ENCODE data around the gene GPS1.
A peak's percentile ranks its signal among the peaks of the same experiment; 100 is the strongest.

The GPS1 gene

DNA sequence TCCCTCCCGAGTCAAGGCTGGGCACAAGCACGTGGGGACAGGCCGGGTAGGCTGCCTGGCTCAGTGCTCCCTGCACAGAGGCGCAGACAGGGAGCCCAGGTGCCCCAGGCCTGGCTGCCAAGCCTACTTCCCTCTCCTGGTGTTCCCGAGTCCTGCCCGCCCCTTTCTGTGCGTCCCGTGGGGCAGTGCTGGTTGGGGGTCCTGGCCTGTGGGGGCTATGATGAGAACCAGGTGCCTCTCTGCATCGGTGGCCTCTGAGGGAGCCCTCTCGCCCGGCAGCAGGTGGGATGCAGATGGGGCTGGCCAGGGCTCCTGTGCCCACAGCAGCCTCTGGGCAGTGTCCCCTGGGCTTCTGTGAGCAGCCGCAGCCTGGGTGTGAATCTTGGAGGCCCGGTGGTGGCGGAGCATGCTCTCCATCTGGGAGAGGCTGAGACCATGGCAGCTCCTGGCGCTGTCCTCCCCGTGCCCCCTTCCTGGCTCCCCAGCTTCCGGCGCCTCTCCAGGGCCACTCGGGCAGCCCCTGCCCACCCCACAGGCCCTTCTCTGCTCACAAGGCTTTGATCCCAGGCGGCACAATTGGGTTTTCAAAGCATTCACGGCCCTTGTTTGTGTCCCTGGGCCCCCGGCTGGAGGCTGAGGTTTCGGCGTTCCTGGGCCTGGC, 36.3 kb upstream of the GPS1 start:
- DNase-seq, result no peak

- DNase-seq, result no peak
Observed at GRCh38 chr17:82016061-82016874, 35.4 kb upstream of the GPS1 start.

DNA sequence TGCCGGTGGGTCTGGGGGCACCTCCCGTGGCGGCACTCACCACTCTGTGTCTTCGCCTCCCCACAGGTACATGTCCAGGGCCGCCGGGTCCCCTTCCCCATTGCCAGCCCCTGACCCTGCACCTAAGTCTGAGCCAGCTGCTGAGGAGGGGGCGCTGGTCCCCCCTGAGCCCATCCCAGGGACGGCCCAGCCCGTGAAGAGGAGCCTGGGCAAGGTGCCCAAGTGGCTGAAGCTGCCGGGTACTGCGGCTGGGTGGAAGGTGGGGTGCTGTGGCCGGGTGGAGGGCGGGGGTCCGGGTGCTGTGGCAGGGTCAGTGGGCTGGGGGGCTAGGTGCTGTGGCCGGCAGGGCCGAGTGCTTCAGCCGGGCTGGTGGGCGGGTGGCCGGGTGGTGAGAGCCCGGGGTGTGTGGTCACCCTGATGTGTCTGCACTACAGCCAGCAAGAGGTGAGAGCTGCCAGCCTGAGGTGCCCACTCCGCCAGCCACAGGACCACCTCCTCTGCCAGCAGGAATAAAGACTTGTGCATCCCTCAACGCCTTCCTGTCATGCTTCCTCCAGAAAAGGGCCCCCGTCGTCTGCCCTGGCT, 34.7 kb upstream of the GPS1 start:
- DNase-seq, result no peak

GRCh38 chr17:82017612-82018151, 34.0 kb upstream of the GPS1 start:
- no peak for DNase-seq

GRCh38 chr17:82018152-82018988, 33.3 kb upstream of the GPS1 start:
- DNase-seq, result no peak

- no peak for DNase-seq
Observed at GRCh38 chr17:82018989-82019689, 32.6 kb upstream of the GPS1 start.

DNA sequence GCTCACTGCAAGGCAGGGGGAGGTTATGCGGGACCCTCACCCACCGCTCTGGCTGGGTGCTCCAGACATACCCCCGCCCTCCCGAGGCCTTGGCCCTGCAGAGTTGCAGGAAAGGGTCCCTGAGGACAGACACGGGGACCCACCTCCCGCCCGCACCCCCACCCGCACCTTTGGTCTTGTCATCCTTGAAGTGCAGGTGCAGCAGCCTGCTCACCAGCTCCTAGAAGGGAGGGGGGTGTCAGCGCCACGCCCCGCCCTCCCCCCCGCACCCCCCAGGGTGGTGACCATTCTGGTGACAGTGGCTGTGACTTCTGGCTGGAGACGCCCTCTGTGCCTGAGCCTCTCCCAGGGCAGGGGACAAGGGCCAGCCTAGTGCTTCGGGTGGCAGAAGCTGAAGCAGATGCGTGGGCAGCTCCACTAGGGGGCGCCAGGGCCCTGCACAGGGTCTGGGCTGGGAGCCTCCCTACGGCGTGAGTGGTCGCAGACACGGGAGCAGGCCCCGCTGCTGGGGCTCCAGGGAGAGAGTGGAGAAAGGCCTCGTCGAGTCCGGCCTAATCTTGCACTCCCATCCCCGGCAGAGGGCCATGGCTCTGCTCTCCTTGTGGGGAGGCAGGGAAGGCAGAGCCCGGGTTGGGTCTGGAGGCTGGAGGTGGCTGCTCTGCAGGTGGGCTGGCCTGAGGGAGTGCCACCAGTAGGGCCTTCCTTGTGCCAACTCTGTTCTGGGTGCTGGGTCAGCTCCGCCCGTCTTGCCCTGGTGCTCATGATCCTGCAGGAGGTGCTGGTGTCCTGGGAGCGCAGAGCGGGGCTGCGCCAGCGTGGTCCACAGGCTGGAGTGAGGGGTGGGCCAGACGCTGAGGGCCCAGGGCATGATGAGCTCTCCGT, 31.8 kb upstream of the GPS1 start:
- DNase-seq, result no peak

DNA sequence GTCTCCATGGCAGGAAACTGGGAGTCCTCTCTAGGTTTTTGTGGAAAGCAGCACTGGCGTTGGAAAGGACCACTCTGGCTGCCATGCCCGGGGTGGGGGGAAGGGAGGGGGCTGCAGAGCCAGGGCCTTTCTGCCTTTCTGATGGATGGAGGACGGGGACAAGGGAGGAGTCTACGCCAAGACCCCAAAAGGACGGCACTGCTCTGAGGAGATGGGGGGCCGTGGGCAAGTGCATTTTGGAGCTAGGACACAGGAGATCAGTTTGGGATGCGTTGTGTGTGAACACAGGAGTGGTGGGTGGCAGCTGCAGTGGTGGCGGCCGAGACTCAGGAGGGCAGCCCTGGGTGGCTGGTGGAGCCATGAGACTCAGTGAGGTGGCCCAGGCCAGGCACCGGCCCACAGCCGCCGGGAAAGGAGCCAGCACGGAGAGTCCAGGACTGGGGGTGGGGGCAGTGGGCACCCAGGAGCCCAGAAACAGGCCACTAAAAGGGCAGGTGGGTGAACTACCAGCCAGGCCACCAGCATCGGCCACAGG, 31.1 kb upstream of the GPS1 start:
- no peak for DNase-seq

DNA sequence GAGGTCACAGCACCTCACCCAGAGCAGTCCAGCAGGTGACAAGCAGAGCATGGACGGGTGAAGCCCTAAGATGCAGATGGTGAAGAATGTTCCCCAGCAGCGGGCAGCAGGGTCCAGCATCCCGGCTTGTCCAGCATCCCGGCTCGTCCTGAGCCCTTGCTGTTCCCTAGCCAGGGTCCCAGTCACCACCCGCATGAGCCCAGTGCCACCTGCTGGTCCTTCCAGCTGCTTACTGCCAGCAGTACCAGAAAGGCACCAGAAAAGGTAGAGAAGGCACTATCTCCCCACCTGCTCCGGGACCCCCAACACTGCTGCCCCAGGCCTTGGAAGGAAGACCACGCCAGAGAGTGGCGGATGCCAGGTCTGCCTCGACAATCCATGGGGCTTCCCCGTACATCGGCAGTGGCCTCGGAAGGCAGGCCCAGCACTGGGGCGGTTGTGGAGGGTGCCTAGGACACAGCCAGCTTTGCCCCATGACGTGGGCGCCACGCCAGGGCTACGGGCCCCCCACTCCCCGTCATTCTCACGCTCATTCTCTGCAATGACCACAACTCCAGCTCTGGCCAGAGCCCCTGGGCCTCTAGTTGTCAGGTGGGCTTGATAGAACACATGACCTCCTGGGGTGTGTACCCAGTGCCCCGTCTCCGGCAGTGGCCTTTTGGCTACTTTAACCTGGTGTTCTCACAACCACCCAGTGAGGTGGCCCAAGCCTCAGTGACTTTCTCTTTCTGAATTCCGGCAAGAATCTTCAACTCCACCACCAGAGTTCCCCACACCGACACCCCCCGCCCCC, 30.4 kb upstream of the GPS1 start:
- DNase-seq, result peak; percentile 10

GRCh38 chr17:82021900-82022309, 29.8 kb upstream of the GPS1 start:
- no peak for DNase-seq

- no peak for DNase-seq
Observed at GRCh38 chr17:82022310-82022980, 29.3 kb upstream of the GPS1 start, which contains the start of gene CENPX. Gene CENPX (minus strand): TSS chr17:82022878. CDS start chr17:82022861, 17 bp downstream.

- peak; percentile 98 for DNase-seq
Observed at GRCh38 chr17:82022981-82023446, 28.7 kb upstream of the GPS1 start, which contains the start of gene LRRC45. Gene LRRC45 (plus strand): TSS chr17:82023305. CDS start chr17:82023644, 339 bp downstream.

- DNase-seq, result no peak
Observed at GRCh38 chr17:82023447-82024241, 28.1 kb upstream of the GPS1 start.

DNA sequence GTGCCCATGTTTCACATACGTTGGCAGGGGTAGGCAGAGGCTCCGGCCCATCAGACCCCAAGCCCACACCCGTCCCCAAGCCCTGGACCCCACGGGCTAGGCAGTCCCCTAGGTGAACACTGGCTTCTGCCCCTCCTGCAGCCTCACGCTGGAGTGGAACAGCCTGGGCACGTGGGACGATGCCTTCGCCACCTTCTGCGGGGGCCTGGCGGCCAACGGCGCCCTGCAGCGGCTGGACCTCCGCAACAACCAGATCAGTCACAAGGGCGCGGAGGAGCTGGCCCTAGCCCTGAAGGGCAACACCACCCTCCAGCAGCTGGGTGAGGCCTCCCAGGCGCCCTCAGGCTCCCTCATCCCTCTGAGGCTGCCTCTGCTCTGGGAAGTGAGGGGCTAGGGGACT, 26.8 kb upstream of the GPS1 start:
- DNase-seq, result no peak

DNA sequence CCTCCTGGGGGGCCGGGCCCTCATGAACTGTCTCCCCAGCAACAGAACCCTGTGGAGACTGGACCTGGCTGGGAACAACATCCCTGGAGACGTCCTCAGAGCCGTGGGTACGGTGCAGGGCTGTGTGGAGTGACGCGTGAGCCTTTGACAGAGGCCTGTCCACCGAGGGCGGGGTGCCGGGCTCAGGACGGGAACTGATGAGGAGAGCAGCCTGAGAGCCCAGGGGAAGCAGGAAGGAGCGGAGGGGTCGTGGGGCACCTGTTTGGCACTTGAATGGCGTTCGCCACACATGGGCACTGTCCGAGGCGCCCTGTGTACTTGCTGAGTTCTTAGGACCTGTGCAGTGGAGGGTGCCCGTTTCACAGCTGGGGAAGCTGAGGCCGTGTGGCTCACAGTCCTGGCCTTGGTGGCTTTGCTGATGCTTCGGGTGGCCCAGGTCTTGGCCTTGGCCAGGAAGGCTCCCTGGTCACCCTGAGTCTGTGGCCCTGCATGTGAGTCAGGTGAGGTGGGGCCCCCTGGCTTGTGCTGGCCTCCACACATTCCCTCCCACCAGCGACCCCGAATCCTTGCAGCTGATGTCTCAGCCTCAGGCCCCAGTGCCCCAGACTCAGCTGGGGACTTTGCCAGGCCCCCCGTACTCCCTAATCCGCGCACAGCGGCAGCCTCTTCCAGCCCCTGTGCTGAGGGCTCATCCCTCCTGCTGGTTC, 26.1 kb upstream of the GPS1 start:
- DNase-seq, result no peak

DNA sequence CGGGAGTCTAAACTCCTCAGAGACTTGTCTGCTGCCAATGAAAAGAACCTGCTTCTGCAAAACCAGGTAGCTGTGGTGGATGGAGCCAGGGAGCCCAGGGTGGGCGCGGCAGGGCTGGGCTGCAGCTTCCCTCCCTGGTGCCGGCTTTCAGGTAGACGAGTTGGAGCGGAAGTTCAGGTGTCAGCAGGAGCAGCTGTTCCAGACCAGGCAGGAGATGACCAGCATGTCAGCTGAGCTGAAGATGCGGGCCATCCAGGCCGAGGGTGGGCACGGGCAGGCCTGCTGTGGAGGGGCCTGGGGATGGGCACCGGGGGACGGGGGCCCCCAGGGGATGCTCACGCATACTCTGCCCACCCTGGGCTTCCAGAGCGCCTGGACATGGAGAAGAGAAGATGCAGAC, 23.5 kb upstream of the GPS1 start:
- no peak for DNase-seq

DNA sequence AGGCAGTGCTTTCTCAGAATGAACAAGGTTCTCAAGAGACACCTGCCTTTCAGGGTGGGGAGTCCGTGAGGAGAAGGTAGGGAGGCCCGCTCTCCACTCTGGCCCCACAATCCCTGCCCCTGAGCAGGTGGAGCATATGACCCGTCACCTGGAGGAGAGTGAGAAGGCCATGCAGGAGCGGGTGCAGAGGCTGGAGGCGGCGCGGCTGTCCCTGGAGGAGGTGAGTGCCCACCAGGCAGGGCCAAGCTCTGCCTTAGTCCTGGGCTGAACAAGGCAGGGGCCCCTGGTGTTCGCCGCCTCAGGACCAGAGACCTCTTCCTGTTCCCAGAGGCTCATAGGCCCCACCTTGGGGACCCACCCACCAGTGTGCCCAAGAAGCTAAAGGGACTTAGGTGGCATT, 22.7 kb upstream of the GPS1 start:
- no peak for DNase-seq

DNA sequence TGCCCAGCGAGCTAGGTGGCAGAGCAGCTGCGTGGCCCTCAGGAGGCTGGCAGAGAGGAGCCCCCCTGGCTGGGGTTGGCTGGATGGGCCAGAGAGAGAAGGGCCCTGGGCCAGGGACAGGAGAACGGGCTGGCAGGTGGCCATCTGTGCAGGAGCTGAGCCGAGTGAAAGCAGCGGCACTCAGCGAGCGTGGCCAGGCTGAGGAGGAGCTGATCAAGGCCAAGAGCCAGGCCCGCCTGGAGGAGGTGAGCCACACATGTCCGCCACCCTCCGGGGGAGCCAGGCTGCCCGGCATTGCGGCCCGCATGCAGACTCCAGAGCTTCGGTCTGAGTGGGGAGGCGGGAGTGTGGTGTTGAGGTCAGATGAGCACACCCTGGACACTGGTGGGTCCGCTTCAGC, 22.3 kb upstream of the GPS1 start:
- DNase-seq, result no peak

All from GOT3 (cell line).